ENCODE results near the gene SSR2.

The SSR2 gene

DNA sequence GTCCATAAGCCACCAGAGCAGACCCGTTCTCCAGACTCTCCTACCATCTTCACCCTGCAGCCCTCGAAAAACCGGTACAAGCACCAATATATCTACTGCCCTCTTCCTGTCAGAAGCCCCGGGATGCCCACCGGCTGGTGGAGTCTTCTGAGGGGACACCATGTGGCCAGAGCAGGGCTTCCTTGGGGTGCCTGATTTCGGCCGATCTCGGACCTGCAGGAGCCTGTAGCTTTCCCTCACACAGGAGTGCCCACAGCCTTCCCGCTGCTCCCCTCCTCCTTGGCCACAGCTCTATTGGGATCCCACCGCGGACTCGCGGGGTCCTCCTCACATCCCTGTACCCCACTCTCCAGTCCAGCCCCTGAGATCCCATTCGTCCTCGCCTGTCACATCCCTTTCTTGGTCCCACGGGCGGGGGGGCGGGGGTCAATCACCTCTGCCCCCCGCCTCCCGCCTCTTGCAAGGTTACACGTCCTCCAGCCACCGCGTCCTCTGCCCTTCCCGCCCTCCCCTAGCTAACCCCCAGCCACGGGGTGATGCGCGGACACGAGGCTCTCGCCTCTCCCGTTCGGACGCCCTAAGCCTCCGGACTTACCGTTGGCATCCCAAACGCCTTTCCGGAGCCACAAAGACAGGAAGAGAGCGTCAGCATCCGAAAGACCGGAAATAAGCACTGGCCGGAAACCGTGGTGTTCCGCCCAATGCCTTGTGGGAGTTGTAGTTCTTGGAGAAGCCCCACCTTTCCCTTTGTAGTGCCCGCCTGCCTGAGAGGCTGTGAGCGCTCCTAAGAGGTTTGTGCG, at the start of gene SSR2:
Gene SSR2 (minus strand): TSS at position 659 of the 800 bp plus-strand sequence. CDS start 784 bp downstream, outside the sequence.
- H3K4me1 Mint-ChIP-seq = peaks cover 28% of the 10 kb centered on the region
- peak within 1 kb of the TSS; percentile 98 for H3K4me3 Mint-ChIP-seq
- peak; percentile 100 for ATAC-seq

DNA sequence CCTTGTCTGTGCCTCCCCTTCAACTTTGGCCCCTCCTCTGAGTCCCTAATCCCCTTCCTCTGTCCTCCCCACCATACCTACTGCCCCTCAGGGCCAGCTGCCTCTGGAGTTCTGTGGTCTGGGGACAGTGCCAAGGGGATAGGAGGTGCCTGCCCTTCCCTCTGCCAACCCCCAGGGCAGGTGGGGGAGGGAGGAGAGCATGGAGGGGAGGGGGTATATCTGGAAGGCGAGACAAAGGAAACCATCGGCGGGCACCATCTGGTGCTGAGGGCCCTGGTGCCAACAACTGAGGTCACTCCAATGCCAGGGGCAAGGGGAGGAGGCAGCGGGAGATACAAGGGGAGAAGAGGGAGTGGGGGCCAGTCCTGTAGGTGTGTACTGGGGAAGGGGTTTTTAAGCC, 49.8 kb upstream of the SSR2 start:
- no peak for ATAC-seq
- Mint-ChIP-seq H3K36me3 (no peaks in the 10 kb centered on the region), H3K27me3 (peaks cover 17% of the 10 kb centered on the region), H3K4me1 (peaks cover 13% of the 10 kb centered on the region), H3K9me3 (no peaks in the 10 kb centered on the region), H3K4me3 (no peak overlapping the region), H3K27ac (no peak overlapping the region)

More for the DNA sequence above, at the start of gene SSR2:
- peaks cover 15% of the 10 kb centered on the region for H3K36me3 Mint-ChIP-seq
- peak within 1 kb of the TSS; percentile 92 for H3K27ac Mint-ChIP-seq
- peaks cover 8% of the 10 kb centered on the region for H3K27me3 Mint-ChIP-seq
- no peaks in the 10 kb centered on the region for H3K9me3 Mint-ChIP-seq

DNA sequence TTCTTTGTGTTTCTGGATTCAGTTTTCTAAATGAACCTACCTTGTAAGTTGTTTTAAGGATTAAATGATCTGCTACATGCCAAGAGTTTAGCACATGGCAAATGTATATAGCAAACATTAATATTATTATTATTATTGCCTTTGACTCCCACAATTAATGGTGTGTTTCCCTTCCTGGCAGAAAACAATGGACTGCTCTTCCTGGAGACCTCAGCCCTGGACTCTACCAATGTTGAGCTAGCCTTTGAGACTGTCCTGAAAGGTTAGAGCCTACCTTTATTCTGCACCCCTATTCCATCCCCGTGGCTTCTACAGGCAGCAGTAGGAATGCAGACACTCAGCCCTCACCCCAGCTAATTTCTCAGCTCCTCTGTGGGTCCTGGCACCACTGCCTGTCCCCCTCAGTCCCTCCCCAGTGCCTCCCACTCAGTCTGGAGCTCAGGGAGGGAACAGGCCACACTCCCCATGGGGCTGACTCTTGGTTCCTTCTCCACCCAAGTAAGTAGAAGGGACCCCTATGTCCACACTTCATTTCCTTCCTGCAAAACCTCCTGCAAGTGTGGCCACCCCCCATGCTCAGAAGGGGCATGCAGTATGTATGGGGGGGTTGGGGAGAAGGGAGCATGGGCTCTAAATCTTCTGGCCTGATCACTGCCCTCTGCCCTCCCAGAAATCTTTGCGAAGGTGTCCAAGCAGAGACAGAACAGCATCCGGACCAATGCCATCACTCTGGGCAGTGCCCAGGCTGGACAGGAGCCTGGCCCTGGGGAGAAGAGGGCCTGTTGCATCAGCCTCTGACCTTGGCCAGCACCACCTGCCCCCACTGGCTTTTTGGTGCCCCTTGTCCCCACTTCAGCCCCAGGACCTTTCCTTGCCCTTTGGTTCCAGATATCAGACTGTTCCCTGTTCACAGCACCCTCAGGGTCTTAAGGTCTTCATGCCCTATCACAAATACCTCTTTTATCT, 49.0 kb upstream of the SSR2 start:
- Mint-ChIP-seq H3K27me3 (peaks cover 17% of the 10 kb centered on the region), H3K36me3 (no peaks in the 10 kb centered on the region), H3K4me1 (peaks cover 8% of the 10 kb centered on the region), H3K9me3 (no peaks in the 10 kb centered on the region), H3K27ac (no peak overlapping the region), H3K4me3 (no peak overlapping the region)
- ATAC-seq = no peak

DNA sequence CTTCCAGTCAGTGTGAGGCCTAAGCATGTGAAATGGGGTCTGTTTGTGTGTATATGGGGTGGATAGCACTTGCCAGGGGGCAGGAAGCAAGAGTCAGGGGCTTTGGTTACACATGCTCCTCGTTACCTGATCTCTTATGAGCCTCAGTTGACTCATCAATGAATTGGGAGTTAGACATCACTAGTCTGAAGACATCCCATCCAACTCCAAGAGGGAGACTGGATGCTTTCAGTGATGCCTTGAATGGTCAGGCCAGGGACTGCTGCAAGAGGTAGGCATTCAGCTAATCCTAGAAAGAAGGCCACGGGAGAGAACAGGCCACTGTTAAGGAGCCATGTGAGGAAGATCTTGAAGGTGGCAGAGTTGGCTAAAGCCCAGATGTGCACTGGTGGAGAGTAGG, 46.5 kb upstream of the SSR2 start:
- Mint-ChIP-seq H3K4me3 (no peak overlapping the region), H3K27me3 (peaks cover 17% of the 10 kb centered on the region), H3K9me3 (no peaks in the 10 kb centered on the region), H3K4me1 (peaks cover 8% of the 10 kb centered on the region), H3K36me3 (no peaks in the 10 kb centered on the region), H3K27ac (no peak overlapping the region)
- ATAC-seq = no peak

DNA sequence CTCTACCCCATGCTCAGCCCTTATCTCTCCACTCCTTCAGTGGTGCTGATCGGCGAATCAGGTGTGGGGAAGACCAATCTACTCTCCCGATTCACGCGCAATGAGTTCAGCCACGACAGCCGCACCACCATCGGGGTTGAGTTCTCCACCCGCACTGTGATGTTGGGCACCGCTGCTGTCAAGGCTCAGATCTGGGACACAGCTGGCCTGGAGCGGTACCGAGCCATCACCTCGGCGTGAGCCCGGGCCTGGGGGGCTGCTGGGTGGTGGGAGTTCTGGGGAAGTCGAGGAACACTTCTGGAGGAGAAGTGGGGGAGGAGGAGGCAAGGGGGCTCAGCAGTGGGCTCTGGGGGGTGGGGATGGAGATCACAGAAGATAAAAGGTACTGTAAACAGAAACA, 45.1 kb upstream of the SSR2 start:
- H3K27ac Mint-ChIP-seq = no peak overlapping the region
- no peaks in the 10 kb centered on the region for H3K36me3 Mint-ChIP-seq
- peaks cover 8% of the 10 kb centered on the region for H3K4me1 Mint-ChIP-seq
- ATAC-seq = no peak
- H3K9me3 Mint-ChIP-seq = no peaks in the 10 kb centered on the region
- no peak overlapping the region for H3K4me3 Mint-ChIP-seq
- peaks cover 10% of the 10 kb centered on the region for H3K27me3 Mint-ChIP-seq

DNA sequence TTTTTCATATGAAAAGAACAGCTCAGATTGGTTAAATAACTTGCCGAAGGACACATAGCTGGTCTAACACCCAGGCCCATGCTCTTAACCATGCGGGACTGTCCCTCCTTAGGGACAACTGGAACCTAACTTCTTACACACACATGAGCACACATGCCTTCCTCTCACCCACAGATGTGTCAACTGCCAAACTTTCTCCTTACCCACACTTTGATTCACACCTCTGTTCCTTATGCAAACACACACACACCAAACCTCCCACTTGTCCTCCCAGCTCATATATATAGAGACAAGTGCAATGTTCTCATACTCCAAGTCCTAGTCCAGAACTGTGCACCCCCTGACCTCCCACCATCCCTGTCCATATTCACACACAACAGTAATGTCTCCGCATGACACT, 44.5 kb upstream of the SSR2 start:
- Mint-ChIP-seq H3K4me3 (no peak overlapping the region), H3K9me3 (no peaks in the 10 kb centered on the region), H3K27me3 (peaks cover 3% of the 10 kb centered on the region), H3K4me1 (peaks cover 8% of the 10 kb centered on the region), H3K27ac (no peak overlapping the region), H3K36me3 (no peaks in the 10 kb centered on the region)
- ATAC-seq = no peak

DNA sequence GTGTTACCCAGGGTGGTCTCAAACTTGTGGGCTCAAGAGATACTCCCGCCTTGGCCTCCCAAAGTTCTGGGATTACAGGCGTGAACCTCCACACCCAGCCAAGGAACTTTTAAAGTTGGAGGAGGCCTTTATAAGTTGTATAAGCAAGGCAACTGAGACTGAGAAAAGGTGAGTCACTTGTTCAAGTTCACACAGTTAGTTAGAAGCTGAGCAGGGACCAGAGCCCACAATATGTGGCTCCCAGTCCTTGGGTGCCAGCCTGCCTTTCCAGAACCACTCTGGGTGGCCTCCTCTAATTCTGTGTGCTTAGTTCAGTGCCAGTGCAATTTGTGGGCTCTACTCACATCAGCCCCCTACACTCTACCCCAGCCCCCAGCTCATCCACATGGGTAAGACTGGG, 43.9 kb upstream of the SSR2 start:
- Mint-ChIP-seq H3K36me3 (no peaks in the 10 kb centered on the region), H3K4me1 (peaks cover 8% of the 10 kb centered on the region), H3K9me3 (no peaks in the 10 kb centered on the region), H3K27me3 (no peaks in the 10 kb centered on the region), H3K27ac (no peak overlapping the region), H3K4me3 (no peak overlapping the region)
- no peak for ATAC-seq

DNA sequence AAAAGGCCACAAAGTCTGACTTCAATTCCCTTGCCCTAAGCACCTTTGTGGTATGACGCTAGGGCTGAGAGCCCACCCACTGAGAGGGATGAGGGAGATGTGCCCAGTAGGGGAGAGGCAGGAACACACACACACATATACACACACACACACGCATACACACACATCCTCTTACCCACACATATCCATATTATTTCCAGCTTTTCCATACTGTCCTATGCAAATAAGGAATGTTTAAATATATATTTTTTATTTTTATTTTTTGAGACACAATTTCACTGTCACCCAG, 43.2 kb upstream of the SSR2 start:
- H3K36me3 Mint-ChIP-seq = no peaks in the 10 kb centered on the region
- no peaks in the 10 kb centered on the region for H3K9me3 Mint-ChIP-seq
- ATAC-seq = no peak
- no peak overlapping the region for H3K27ac Mint-ChIP-seq
- H3K4me1 Mint-ChIP-seq = peaks cover 8% of the 10 kb centered on the region
- no peaks in the 10 kb centered on the region for H3K27me3 Mint-ChIP-seq
- no peak overlapping the region for H3K4me3 Mint-ChIP-seq

DNA sequence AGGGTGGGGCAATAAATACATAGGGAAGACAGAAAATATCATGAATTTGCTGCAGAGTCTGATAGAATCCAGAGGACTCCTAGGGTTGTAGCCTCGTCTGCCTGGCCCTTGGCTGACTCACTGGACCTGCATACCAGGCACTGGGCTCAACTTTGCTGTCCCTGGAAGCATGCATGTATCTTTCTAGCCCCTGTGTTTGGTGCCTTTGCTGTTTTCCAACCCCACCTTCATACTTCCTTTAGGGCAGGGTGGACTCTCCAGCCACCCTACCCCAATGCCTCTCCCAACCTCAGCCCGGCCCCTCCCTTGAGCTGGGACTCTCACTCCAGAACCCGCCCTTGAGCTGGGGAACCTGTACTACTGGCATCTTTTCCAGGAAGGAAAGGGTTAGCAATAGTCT, 41.4 kb upstream of the SSR2 start:
- ATAC-seq = no peak
- no peaks in the 10 kb centered on the region for H3K9me3 Mint-ChIP-seq
- peaks cover 6% of the 10 kb centered on the region for H3K36me3 Mint-ChIP-seq
- H3K4me3 Mint-ChIP-seq = no peak overlapping the region
- H3K4me1 Mint-ChIP-seq = peaks cover 8% of the 10 kb centered on the region
- H3K27me3 Mint-ChIP-seq = no peaks in the 10 kb centered on the region
- H3K27ac Mint-ChIP-seq = no peak overlapping the region

DNA sequence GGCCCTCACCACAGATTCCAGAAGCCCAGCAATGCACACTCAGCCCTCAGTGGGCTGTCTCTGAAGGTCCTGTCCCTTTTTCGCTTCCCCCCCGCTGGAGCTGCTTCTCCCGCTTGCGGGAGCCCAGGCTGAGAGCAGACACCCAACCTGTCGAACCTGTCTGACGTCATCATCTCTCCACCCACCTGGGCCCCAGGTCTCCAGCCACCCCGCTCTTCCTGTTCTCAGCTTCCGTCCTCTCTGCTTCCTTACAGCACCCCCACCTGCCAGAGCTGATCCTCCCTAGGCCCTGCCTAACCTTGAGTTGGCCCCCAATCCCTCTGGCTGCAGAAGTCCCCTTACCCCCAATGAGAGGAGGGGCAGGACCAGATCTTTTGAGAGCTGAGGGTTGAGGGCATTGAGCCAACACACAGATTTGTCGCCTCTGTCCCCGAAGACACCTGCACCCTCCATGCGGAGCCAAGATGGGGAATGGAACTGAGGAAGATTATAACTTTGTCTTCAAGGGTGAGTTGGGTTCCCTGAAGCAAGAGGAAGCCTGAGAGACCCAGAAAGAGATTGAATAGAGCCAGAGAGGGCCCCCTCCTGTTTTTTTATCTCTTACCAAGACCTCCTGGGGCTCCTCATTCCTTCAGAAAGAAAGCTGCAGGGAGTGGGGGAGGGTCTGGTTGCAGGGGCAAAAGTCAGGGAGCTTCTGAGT, 40.3 kb upstream of the SSR2 start, which contains the start of gene RAB25:
Gene RAB25 (plus strand): TSS at position 224 of the 700 bp plus-strand sequence. CDS start 241 bp downstream, at position 465.
- Mint-ChIP-seq H3K36me3 (peaks cover 11% of the 10 kb centered on the region), H3K27ac (no peak within 1 kb of the TSS)

DNA sequence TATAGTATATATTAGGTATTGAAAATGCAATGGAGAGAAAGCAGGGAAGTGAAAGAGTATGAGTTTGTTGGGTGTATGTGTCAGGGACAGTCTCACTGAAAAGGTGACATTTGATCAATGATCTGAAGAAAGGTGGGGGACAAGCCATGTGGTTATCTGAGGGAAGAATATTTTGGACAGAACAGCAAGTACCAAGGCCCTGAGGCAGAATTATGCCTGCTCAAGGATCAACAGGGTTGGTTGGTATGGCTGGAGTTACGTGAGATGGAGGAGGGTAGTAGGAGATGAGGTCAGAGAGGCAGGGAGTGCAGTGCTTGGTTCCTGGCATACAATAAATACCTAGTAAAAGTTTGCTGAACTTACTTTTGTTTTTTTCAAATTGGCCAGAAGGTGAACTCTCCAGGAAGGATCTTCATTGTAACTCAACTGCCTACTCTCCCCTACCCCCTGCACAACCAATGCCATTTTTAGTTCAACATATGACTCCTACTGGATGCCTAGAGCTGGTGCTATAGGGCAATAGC, 35.6 kb upstream of the SSR2 start:
- ATAC-seq = no peak
- peak overlapping the region; percentile 85 for H3K27ac Mint-ChIP-seq
- peaks cover 32% of the 10 kb centered on the region for H3K4me1 Mint-ChIP-seq
- H3K9me3 Mint-ChIP-seq = no peaks in the 10 kb centered on the region
- no peaks in the 10 kb centered on the region for H3K27me3 Mint-ChIP-seq
- H3K36me3 Mint-ChIP-seq = peaks cover 11% of the 10 kb centered on the region
- H3K4me3 Mint-ChIP-seq = no peak overlapping the region

More for the DNA sequence above, 40.3 kb upstream of the SSR2 start, which contains the start of gene RAB25:
- H3K9me3 Mint-ChIP-seq = no peaks in the 10 kb centered on the region
- H3K4me1 Mint-ChIP-seq = peaks cover 8% of the 10 kb centered on the region
- H3K27me3 Mint-ChIP-seq = no peaks in the 10 kb centered on the region
- ATAC-seq = no peak
- no peak within 1 kb of the TSS for H3K4me3 Mint-ChIP-seq

DNA sequence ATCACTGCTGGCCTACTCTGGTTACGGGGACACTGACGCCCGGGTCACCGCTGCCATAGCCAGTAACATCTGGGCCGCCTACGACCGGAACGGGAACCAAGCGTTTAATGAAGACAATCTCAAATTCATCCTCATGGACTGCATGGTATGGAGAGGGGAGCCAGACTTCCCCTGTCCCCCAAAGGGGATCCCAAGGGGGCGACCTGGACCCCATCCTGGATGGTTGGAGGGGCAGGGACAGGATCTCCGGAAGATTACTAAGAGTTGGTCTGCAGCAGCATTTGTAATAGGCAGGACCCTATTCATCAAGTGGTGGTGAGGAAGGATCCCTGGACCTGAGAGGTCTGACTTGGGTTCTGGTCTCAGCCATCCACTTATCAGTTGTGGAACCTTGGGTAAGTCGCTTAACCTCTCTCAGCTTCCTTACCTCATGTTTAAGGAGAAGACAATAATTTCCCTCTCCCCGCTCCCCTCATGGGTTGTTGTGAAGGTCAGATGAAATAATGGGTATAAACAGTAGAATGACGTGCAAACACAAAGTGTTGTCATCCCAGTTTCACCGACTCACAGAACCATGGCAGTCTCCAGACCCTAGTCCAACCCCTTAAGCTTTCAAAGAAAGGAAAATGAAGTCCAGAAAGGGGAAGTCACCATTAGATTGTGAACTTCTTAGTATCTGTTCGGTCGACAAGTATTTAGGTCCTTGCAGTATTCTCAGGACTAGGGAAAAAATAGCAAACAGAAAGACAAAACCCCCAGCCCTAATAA, 34.7 kb upstream of the SSR2 start:
- no peak for ATAC-seq
- H3K27me3 Mint-ChIP-seq = no peaks in the 10 kb centered on the region
- H3K4me3 Mint-ChIP-seq = peak overlapping the region; percentile 97
- peak overlapping the region; percentile 85 for H3K27ac Mint-ChIP-seq
- H3K4me1 Mint-ChIP-seq = peaks cover 38% of the 10 kb centered on the region
- no peaks in the 10 kb centered on the region for H3K9me3 Mint-ChIP-seq
- H3K36me3 Mint-ChIP-seq = peaks cover 11% of the 10 kb centered on the region

DNA sequence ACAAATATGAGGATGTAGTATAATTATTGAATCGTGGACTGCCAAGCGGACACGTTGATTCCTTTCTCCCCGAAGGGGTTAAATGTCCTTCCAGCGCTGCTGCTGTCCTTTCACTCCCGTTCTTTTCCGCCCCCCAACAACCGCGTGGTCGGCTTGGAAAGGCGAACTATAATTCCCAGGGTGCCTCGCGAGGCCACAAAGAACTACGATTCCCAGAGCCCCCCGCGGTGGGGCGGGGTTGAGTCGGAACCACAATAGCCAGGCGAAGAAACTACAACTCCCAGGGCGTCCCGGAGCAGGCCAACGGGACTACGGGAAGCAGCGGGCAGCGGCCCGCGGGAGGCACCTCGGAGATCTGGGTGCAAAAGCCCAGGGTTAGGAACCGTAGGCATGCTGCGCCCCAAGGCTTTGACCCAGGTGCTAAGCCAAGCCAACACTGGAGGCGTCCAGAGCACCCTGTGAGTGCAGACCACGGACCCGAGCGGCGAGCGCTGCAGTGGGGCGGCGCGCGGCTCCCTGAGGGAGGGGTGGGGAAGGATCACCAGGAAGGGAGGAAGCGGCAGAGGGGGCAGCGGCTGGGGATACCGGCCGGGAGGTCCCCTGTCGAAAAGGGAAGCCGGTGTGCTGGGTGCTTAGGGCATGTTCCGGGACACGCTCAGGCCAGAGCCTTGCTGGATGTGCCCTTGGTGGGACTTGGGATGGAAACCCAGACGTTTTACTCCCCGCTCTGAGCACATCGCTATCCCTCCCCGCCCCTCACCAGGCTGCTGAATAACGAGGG, 33.9 kb upstream of the SSR2 start, which contains the start of gene LAMTOR2:
Gene LAMTOR2 (plus strand): TSS at position 283 of the 781 bp plus-strand sequence. CDS start 108 bp downstream, at position 391.
- Mint-ChIP-seq H3K36me3 (peaks cover 17% of the 10 kb centered on the region), H3K9me3 (no peaks in the 10 kb centered on the region), H3K27me3 (no peaks in the 10 kb centered on the region), H3K27ac (peak within 1 kb of the TSS; percentile 85), H3K4me1 (peaks cover 38% of the 10 kb centered on the region), H3K4me3 (peak within 1 kb of the TSS; percentile 97)
- peak; percentile 84 for ATAC-seq

All from stimulated activated memory B cell treated with anti-CD40 and anti-IgM and Interleukin-4, amounts not matched to agents 10 μg/mL and 1 μg/mL and 100 μg/mL, for 72 hours (primary cell).